Lung (tissue), 12 donors: ENCODE measurements around the gene SNRK. TPM values are rescaled to one million over a fixed set of nuclear protein-coding genes. Genes with fewer than 3 reads are reported as not detected.

ENCODE experiments used
- ATAC-seq: fragments of 200-7000 bp; cut with Tn5 transposase; one replicate; pipeline ENCODE4 v1.9.1; 2020; ENCODE audit warnings: moderate number of reproducible peaks; ENCODE audit not compliant: insufficient read depth, low FRiP score
- DNase-seq, 3 donors: peaks; one replicate each; pipeline ENCODE4 v3.0.0-alpha.2; 2013 to 2017
- H3K27ac ChIP-seq, 2 donors: one replicate each; pipeline ENCODE4 v1.5.1; 2013; ENCODE audit warnings: mild to moderate bottlenecking in 2 of 2, moderate library complexity in 2 of 2, control low read depth in 1 of 2, inconsistent platforms in 1 of 2, low read depth in 1 of 2, low read length in 1 of 2
- H3K27me3 ChIP-seq, 3 donors: one replicate each; pipeline ENCODE4 v1.5.1; 2013; ENCODE audit warnings: low read length in 2 of 3; ENCODE audit not compliant: control insufficient read depth in 3 of 3, insufficient read depth in 3 of 3
- H3K36me3 ChIP-seq, 4 donors: one replicate each; pipeline ENCODE4 v1.5.1; 2013; ENCODE audit warnings: low read length in 4 of 4, mild to moderate bottlenecking in 1 of 4, moderate library complexity in 1 of 4; ENCODE audit not compliant: control insufficient read depth in 4 of 4, insufficient read depth in 4 of 4
- H3K4me1 ChIP-seq, 5 donors: one replicate each; pipeline ENCODE4 v1.5.1; 2013; ENCODE audit warnings: low read length in 5 of 5, mild to moderate bottlenecking in 2 of 5, moderate library complexity in 1 of 5; ENCODE audit not compliant: control insufficient read depth in 5 of 5, insufficient read depth in 5 of 5
- H3K4me3 ChIP-seq: one replicate; pipeline ENCODE4 v1.5.1; 2013; ENCODE audit warnings: mild to moderate bottlenecking, control low read depth, moderate library complexity
- H3K9ac ChIP-seq, 2 donors: one replicate each; pipeline ENCODE4 v1.5.1; 2013; ENCODE audit warnings: low read length in 2 of 2, control low read depth in 1 of 2; ENCODE audit not compliant: insufficient read depth in 1 of 2
- H3K9me3 ChIP-seq, 4 donors: one replicate each; pipeline ENCODE4 v1.5.1; 2013; ENCODE audit warnings: low read length in 3 of 4, mild to moderate bottlenecking in 1 of 4, moderate library complexity in 1 of 4; ENCODE audit not compliant: control insufficient read depth in 4 of 4, insufficient read depth in 3 of 4
- CTCF ChIP-seq: IDR thresholded peaks from 2 replicates; pipeline ENCODE4 v1.5.1; 2012; ENCODE audit warnings: mild to moderate bottlenecking; ENCODE audit errors: control extremely low read depth, extremely low read depth
- WGBS, 2 donors: extraction: QIAGEN DNeasy Blood & Tissue Kit; methylation state at CpG; one replicate each; pipeline ENCODE4 v1.1.7; 2013; 5-methylcytosine and 5-hydroxymethylcytosine counted together
- polyA plus RNA-seq, 2 donors: library from polyadenylated mRNA; stranded (reverse); fragments of 200-250 nt; gene quantifications; one replicate each; pipeline ENCODE4 v1.2.1, GENCODE V29; 2013
- total RNA-seq, 2 donors: library from RNA; depleted of rRNA in 1 of 2; stranded (reverse); fragments of >200 nt in 1 of 2; gene quantifications; one replicate each; pipeline ENCODE4 v1.2.1, GENCODE V29; 2014 to 2021
- donor health status: control.
- donor health status: control.
- donor health status: Bipolar disorder and iron deficiency.
- donor health status: healthy.
- donor health status: DM: yes; HTN: yes; CAD: no.

Gene SNRK
- total and polyA plus RNA-seq, 4 donors = 19.2 to 139 (median 45.6) TPM

GRCh38 chr3:43362961-43363360 lies 76.6 kb downstream of the SNRK start:
- ATAC-seq = no peak
- Histone ChIP-seq H3K36me3 (peaks cover 0 to 9% (median 1%) of the 10 kb centered on the region in 4 donors), H3K4me1 (peaks cover 0 to 26% (median 9%) of the 10 kb centered on the region in 5 donors), H3K4me3 (no peak overlapping the region), H3K9ac (no peak overlapping the region), H3K27ac (no peak overlapping the region), H3K27me3 (no peaks in the 10 kb centered on the region), H3K9me3 (no peaks in the 10 kb centered on the region)
- no peak for DNase-seq
- no peak for TF ChIP-seq CTCF
- 93 to 94% methylated on average over 6 of the region's 6 CpGs for WGBS, 2 donors

GRCh38 chr3:43363621-43364266 lies 77.4 kb downstream of the SNRK start:
- no peaks in the 10 kb centered on the region for H3K9me3 ChIP-seq
- no peak for TF ChIP-seq CTCF
- no peak overlapping the region for H3K4me3 ChIP-seq
- peaks cover 0 to 9% (median 1%) of the 10 kb centered on the region in 4 donors for H3K36me3 ChIP-seq
- H3K27me3 ChIP-seq = no peaks in the 10 kb centered on the region
- 84 to 91% methylated on average over 26 of the region's 26 CpGs for WGBS, 2 donors
- H3K9ac ChIP-seq = no peak overlapping the region
- peak overlapping the region in 1 of 2 donors; percentile 15 for H3K27ac ChIP-seq
- ATAC-seq (no peak), DNase-seq (peak; percentile 69 to 76 (median 74))
- H3K4me1 ChIP-seq = peaks cover 0 to 26% (median 9%) of the 10 kb centered on the region in 5 donors

GRCh38 chr3:43364494-43364893 lies 78.2 kb downstream of the SNRK start:
- 97 to 98% methylated on average over 14 of the region's 14 CpGs for WGBS, 2 donors
- peaks cover 0 to 9% (median 1%) of the 10 kb centered on the region in 4 donors for H3K36me3 ChIP-seq
- H3K27me3 ChIP-seq = no peaks in the 10 kb centered on the region
- peak overlapping the region in 1 of 2 donors; percentile 2 for H3K27ac ChIP-seq
- H3K4me1 ChIP-seq = peaks cover 0 to 26% (median 9%) of the 10 kb centered on the region in 5 donors
- H3K9ac ChIP-seq = no peak overlapping the region
- no peak for TF ChIP-seq CTCF
- no peak for DNase-seq
- no peak overlapping the region for H3K4me3 ChIP-seq
- ATAC-seq = no peak
- H3K9me3 ChIP-seq = no peaks in the 10 kb centered on the region
